Stimulated activated naive CD8-positive, alpha-beta T cell treated with anti-CD3 and anti-CD28 coated beads, Interleukin-15, Interleukin-2, amounts not matched to agents 100 ng/mL and 50 ng/mL, for 24 hours (primary cell): ENCODE measurements around the gene PRKACB.

Experiments used
- H3K27ac Mint-ChIP-seq: one replicate; pipeline ENCODE4 v1.8.0; 2021; ENCODE audit warnings: mild to moderate bottlenecking, mixed read lengths
- H3K27me3 Mint-ChIP-seq: one replicate; pipeline ENCODE4 v1.8.0; 2021; ENCODE audit warnings: mixed read lengths
- H3K36me3 Mint-ChIP-seq: one replicate; pipeline ENCODE4 v1.8.0; 2021; ENCODE audit warnings: low read depth, mixed read lengths
- H3K4me1 Mint-ChIP-seq: one replicate; pipeline ENCODE4 v1.8.0; 2021; ENCODE audit warnings: low read depth, mixed read lengths
- H3K4me3 Mint-ChIP-seq: one replicate; pipeline ENCODE4 v1.8.0; 2021; ENCODE audit warnings: mild to moderate bottlenecking, mixed read lengths
- H3K9me3 Mint-ChIP-seq: one replicate; pipeline ENCODE4 v1.8.0; 2021; ENCODE audit warnings: mixed read lengths

PRKACB gene

DNA sequence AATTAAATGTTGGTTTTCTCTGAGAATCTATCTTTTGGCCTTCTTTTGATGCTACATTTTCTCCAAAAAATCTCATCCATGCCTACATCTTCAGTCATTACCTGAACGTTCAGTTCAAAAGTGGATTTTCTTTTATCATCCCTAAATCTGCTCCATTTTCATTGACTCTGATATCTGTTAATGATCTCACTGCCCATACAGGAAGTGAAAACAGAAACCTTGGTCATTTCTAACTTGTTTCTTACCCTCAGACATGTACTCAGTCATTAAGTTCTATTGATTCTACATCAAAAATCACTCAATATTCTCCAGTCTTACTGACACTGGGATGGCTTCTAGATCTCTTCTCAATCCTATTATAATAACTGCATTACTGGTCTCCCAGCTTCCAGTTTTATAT lies 22.7 kb downstream of the PRKACB start:
- Mint-ChIP-seq H3K4me1 (peaks cover 93% of the 10 kb centered on the region), H3K27ac (peak overlapping the region; percentile 56), H3K27me3 (no peaks in the 10 kb centered on the region), H3K9me3 (no peaks in the 10 kb centered on the region), H3K4me3 (peak overlapping the region; percentile 53), H3K36me3 (peaks cover 4% of the 10 kb centered on the region)

- Mint-ChIP-seq H3K4me1 (peaks cover 87% of the 10 kb centered on the region), H3K27me3 (no peaks in the 10 kb centered on the region), H3K36me3 (peaks cover 4% of the 10 kb centered on the region), H3K9me3 (no peaks in the 10 kb centered on the region), H3K4me3 (no peak overlapping the region), H3K27ac (no peak overlapping the region)
Measured at GRCh38 chr1:84168783-84169182, 24.7 kb downstream of the PRKACB start.

DNA sequence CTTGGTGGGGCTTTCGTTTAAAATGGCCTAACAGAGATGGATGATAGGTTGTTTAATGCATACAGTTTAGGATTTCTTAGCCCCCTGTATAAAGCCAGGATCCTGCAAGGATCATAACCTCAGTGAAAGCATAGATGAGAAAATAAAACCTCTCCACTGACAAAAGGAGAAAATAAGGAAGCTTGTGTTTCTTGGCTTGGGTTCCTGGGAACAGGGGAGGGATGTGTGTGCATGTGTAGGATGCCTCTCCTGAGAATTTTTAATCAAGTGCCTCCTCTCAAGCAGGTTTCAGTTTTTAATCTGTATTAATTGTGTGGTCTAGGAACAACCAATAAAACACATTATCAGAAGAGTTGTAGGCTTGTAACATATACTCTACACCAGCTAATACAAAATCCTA lies 26.1 kb downstream of the PRKACB start:
- peaks cover 4% of the 10 kb centered on the region for H3K36me3 Mint-ChIP-seq
- no peaks in the 10 kb centered on the region for H3K9me3 Mint-ChIP-seq
- H3K4me3 Mint-ChIP-seq, result no peak overlapping the region
- H3K27me3 Mint-ChIP-seq, result no peaks in the 10 kb centered on the region
- no peak overlapping the region for H3K27ac Mint-ChIP-seq
- peaks cover 86% of the 10 kb centered on the region for H3K4me1 Mint-ChIP-seq

- Mint-ChIP-seq H3K4me1 (peaks cover 82% of the 10 kb centered on the region), H3K4me3 (no peak overlapping the region), H3K36me3 (peaks cover 4% of the 10 kb centered on the region), H3K9me3 (no peaks in the 10 kb centered on the region), H3K27ac (no peak overlapping the region), H3K27me3 (no peaks in the 10 kb centered on the region)
Measured at GRCh38 chr1:84171481-84171880, 27.4 kb downstream of the PRKACB start.

DNA sequence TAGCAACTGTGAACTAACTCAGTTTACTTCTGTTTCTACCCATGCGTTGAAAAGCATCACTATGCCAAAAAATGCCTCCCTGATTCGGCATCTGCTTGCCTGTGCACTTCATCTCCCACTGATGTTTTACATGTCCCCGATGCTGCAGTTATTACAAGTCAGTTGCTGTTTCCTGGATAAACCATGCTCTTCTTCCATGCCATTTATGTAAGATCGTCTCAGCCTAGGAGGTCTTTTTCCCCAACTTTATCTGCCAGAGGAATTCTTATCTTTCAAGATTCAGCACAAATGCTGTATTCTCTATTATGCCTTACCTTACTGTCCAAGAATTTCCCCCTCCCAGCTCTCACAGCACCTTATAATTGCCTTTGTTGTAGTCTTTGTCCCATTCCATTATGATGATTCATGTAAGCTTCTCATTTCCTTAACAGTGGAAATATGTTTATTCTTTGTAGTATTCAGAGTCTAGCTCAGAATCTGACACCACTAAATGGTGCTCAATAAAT lies 30.0 kb downstream of the PRKACB start:
- no peak overlapping the region for H3K4me3 Mint-ChIP-seq
- H3K27me3 Mint-ChIP-seq, result no peaks in the 10 kb centered on the region
- peaks cover 66% of the 10 kb centered on the region for H3K4me1 Mint-ChIP-seq
- H3K27ac Mint-ChIP-seq, result no peak overlapping the region
- H3K36me3 Mint-ChIP-seq, result no peaks in the 10 kb centered on the region
- H3K9me3 Mint-ChIP-seq, result no peaks in the 10 kb centered on the region

GRCh38 chr1:84181350-84182005 lies 37.4 kb downstream of the PRKACB start:
- peaks cover 17% of the 10 kb centered on the region for H3K36me3 Mint-ChIP-seq
- H3K4me3 Mint-ChIP-seq, result no peak overlapping the region
- H3K27ac Mint-ChIP-seq, result peak overlapping the region; percentile 26
- no peaks in the 10 kb centered on the region for H3K27me3 Mint-ChIP-seq
- peaks cover 16% of the 10 kb centered on the region for H3K4me1 Mint-ChIP-seq
- H3K9me3 Mint-ChIP-seq, result peaks cover 2% of the 10 kb centered on the region

- H3K27me3 Mint-ChIP-seq, result no peaks in the 10 kb centered on the region
- peaks cover 4% of the 10 kb centered on the region for H3K4me1 Mint-ChIP-seq
- no peak overlapping the region for H3K4me3 Mint-ChIP-seq
- H3K9me3 Mint-ChIP-seq, result peaks cover 18% of the 10 kb centered on the region
- no peak overlapping the region for H3K27ac Mint-ChIP-seq
- peaks cover 72% of the 10 kb centered on the region for H3K36me3 Mint-ChIP-seq
Measured at GRCh38 chr1:84190455-84190854, 46.4 kb downstream of the PRKACB start.

- H3K4me1 Mint-ChIP-seq, result no peaks in the 10 kb centered on the region
- H3K27ac Mint-ChIP-seq, result no peak overlapping the region
- no peaks in the 10 kb centered on the region for H3K27me3 Mint-ChIP-seq
- H3K36me3 Mint-ChIP-seq, result peaks cover 72% of the 10 kb centered on the region
- H3K4me3 Mint-ChIP-seq, result no peak overlapping the region
- H3K9me3 Mint-ChIP-seq, result peaks cover 15% of the 10 kb centered on the region
Measured at GRCh38 chr1:84192681-84193080, 48.6 kb downstream of the PRKACB start.

GRCh38 chr1:84198832-84199231 lies 54.8 kb downstream of the PRKACB start:
- peaks cover 60% of the 10 kb centered on the region for H3K36me3 Mint-ChIP-seq
- H3K27me3 Mint-ChIP-seq, result no peaks in the 10 kb centered on the region
- H3K9me3 Mint-ChIP-seq, result peaks cover 3% of the 10 kb centered on the region
- peaks cover 7% of the 10 kb centered on the region for H3K4me1 Mint-ChIP-seq
- H3K4me3 Mint-ChIP-seq, result no peak overlapping the region
- H3K27ac Mint-ChIP-seq, result no peak overlapping the region

DNA sequence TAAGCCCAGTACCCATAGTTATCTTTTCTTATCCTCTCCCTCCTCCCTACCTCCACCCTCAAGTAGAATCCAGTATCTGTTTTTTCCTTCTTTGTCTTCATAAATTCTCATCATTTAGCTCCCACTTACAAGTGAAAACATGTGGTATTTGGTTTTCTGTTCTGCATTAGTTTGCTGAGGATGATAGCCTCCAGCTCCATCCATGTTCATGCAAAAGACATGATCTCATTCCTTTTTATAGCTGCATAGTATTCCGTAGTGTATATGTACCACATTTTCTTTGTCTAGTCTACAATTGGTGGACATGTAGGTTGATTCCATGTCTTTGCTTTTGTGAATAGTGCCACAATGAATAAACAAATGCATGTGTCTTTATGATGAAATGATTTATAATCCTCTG lies 55.2 kb downstream of the PRKACB start:
- Mint-ChIP-seq H3K36me3 (peaks cover 58% of the 10 kb centered on the region), H3K9me3 (peaks cover 3% of the 10 kb centered on the region), H3K4me3 (no peak overlapping the region), H3K27ac (no peak overlapping the region), H3K4me1 (peaks cover 7% of the 10 kb centered on the region), H3K27me3 (no peaks in the 10 kb centered on the region)

- no peak overlapping the region for H3K27ac Mint-ChIP-seq
- no peaks in the 10 kb centered on the region for H3K27me3 Mint-ChIP-seq
- H3K36me3 Mint-ChIP-seq, result peaks cover 49% of the 10 kb centered on the region
- H3K4me3 Mint-ChIP-seq, result no peak overlapping the region
- peaks cover 7% of the 10 kb centered on the region for H3K4me1 Mint-ChIP-seq
- H3K9me3 Mint-ChIP-seq, result peaks cover 3% of the 10 kb centered on the region
Measured at GRCh38 chr1:84202126-84202525, 58.1 kb downstream of the PRKACB start.

DNA sequence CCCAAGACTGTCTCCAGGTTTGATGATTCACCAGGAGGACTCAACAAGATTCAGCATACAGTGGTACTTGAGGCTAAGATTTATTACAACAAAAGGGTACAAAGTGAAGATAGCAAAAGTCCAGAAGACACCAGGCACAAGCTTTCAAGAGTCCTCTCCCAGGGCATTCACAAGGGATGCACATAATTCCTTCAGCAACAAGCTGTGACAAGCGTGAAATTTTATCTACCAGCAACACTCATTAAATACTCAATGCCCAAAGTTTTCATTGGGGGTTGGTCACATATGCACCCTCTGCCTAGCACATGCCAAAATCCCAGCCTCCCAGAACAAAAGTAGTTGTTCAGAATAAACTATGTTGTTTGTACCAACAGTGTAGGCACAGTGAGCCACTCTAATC lies 62.3 kb downstream of the PRKACB start:
- Mint-ChIP-seq H3K36me3 (peaks cover 45% of the 10 kb centered on the region), H3K4me3 (no peak overlapping the region), H3K27me3 (no peaks in the 10 kb centered on the region), H3K27ac (no peak overlapping the region), H3K4me1 (peaks cover 5% of the 10 kb centered on the region), H3K9me3 (no peaks in the 10 kb centered on the region)

DNA sequence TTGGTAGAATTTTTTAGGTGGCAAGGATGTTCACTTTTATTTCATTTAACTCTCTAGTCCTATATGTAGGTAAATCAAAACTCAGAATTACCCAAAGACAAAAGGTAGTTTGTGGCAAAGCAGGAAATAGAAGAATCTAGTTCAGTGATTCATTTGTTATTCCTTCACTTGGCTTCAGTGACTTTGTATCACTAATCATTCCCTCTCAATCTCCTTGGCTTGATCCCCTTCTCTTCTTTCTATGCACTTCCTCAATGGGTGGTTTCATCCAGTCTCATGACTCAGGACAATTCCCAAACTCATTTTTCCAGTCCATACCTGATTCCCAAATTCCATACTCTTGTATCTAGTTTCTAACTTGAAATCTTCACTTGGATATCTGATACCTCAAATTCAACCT lies 64.9 kb downstream of the PRKACB start:
- Mint-ChIP-seq H3K4me3 (no peak overlapping the region), H3K27me3 (no peaks in the 10 kb centered on the region), H3K36me3 (peaks cover 41% of the 10 kb centered on the region), H3K9me3 (no peaks in the 10 kb centered on the region), H3K27ac (no peak overlapping the region), H3K4me1 (peaks cover 16% of the 10 kb centered on the region)

DNA sequence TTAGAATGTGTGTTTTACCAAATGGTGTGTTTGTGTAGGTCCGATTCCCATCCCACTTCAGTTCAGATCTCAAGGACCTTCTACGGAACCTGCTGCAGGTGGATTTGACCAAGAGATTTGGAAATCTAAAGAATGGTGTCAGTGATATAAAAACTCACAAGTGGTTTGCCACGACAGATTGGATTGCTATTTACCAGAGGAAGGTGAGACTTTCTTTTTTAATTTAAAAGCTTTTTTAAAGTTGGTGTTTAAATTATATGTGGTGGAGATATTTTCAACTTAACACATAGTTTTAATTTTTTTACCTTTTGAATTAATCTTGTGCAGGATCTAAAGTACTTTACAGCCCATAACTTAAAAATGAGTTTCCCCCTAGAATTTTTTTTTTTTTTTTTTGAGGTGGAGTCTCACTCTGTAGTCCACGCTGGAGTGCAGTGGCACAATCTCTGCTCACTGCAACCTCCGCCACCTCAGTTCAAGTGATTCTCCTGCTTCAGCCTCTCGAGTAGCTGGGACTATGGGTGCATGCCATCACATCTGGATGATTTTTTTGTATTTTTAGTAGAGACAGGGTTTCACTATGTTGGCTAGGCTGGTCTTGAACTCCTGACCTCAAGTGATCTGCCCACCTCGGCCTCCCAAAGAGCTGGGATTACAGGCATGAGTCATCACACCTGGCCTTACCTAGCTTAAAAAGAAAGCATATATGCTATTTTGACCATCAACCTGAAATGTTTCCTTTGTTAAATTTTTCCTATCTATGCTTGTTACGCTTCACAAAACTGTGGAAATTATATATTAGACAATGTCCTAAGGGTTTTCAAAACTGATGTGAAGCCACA lies 70.3 kb downstream of the PRKACB start:
- peaks cover 21% of the 10 kb centered on the region for H3K4me1 Mint-ChIP-seq
- no peak overlapping the region for H3K4me3 Mint-ChIP-seq
- H3K27me3 Mint-ChIP-seq, result no peaks in the 10 kb centered on the region
- H3K36me3 Mint-ChIP-seq, result peaks cover 56% of the 10 kb centered on the region
- H3K9me3 Mint-ChIP-seq, result peaks cover 3% of the 10 kb centered on the region
- H3K27ac Mint-ChIP-seq, result no peak overlapping the region

DNA sequence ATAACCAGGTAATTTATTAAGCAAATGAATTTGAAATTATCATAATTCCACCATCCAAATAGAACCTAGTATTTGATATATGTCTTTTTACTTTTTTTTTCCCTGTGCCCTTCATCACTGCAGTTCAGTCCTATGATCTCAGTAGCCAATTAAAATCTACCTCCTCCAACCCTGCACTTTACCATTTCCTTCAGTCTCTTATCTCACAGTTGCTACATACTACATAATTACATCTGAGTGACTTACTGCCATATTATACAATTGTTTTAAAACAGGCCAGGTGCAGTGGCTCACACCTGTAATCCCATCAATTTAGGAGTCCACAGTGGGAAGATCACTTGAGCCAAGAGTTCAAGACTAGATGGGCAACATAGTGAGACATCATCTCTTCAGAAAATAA lies 73.2 kb downstream of the PRKACB start:
- Mint-ChIP-seq H3K36me3 (peaks cover 67% of the 10 kb centered on the region), H3K4me1 (peaks cover 19% of the 10 kb centered on the region), H3K9me3 (peaks cover 12% of the 10 kb centered on the region), H3K27ac (no peak overlapping the region), H3K4me3 (no peak overlapping the region), H3K27me3 (no peaks in the 10 kb centered on the region)
